Neutrophil (primary cell): ENCODE measurements around the gene ABCG1.

Experiments used
- H3K27ac ChIP-seq: fragments of 200-600 bp; sonication (generic); 2 replicates; pipeline ENCODE4 v1.5.1; 2016; ENCODE audit warnings: mild to moderate bottlenecking, moderate library complexity
- H3K27me3 ChIP-seq: fragments of 200-600 bp; sonication (generic); 2 replicates; pipeline ENCODE4 v1.6.0; 2016; ENCODE audit warnings: mild to moderate bottlenecking
- H3K36me3 ChIP-seq: fragments of 200-600 bp; sonication (generic); 2 replicates; pipeline ENCODE4 v1.5.1; 2017
- H3K4me1 ChIP-seq, 2 experiments: fragments of 200-600 bp in 1 of 2; sonication (generic) in 1 of 2; 1 replicate in 1 of 2; 2 replicates in 1 of 2; pipeline versions ENCODE4 v1.5.1 to v1.6.1; 2013 to 2016; ENCODE audit warnings: low read depth in 1 of 2, low read length in 1 of 2, mild to moderate bottlenecking in 1 of 2, moderate library complexity in 1 of 2; ENCODE audit not compliant: control insufficient read depth in 1 of 2, insufficient read depth in 1 of 2
- H3K4me3 ChIP-seq, 2 experiments: fragments of 200-600 bp in 1 of 2; sonication (generic) in 1 of 2; 1 replicate in 1 of 2; 2 replicates in 1 of 2; pipeline ENCODE4 v1.5.1; 2013 to 2016; ENCODE audit warnings: low read depth in 1 of 2, low read length in 1 of 2, mild to moderate bottlenecking in 1 of 2, moderate library complexity in 1 of 2
- H3K9me3 ChIP-seq: fragments of 200-600 bp; sonication (generic); 2 replicates; pipeline ENCODE4 v1.5.1; 2016
- CTCF ChIP-seq: fragments of 200-600 bp; sonication (generic); IDR thresholded peaks from 2 replicates; pipeline ENCODE4 v1.5.1; 2016; ENCODE audit warnings: antibody characterized with exemption

ABCG1 gene

GRCh38 chr21:42294273-42294880 is 75.4 kb downstream of the ABCG1 start:
- Histone ChIP-seq H3K9me3 (no peaks in the 10 kb centered on the region), H3K27ac (no peak overlapping the region), H3K27me3 (no peaks in the 10 kb centered on the region), H3K36me3 (peaks cover 78% of the 10 kb centered on the region), H3K4me3 (no peak overlapping the region), H3K4me1 (peaks cover 13 to 14% of the 10 kb centered on the region in 2 experiments)
- TF ChIP-seq CTCF = no peak

- H3K27ac ChIP-seq = no peak overlapping the region
- TF ChIP-seq CTCF = no peak
- H3K36me3 ChIP-seq = peaks cover 68% of the 10 kb centered on the region
- no peak overlapping the region for H3K4me3 ChIP-seq
- H3K27me3 ChIP-seq = no peaks in the 10 kb centered on the region
- no peaks in the 10 kb centered on the region for H3K9me3 ChIP-seq
- peaks cover 10 to 11% of the 10 kb centered on the region in 2 experiments for H3K4me1 ChIP-seq
Measured at GRCh38 chr21:42295845-42296244, 76.9 kb downstream of the ABCG1 start.

GRCh38 chr21:42296501-42296900 is 77.6 kb downstream of the ABCG1 start:
- Histone ChIP-seq H3K27me3 (no peaks in the 10 kb centered on the region), H3K27ac (no peak overlapping the region), H3K36me3 (peaks cover 62% of the 10 kb centered on the region), H3K4me3 (no peak overlapping the region), H3K9me3 (no peaks in the 10 kb centered on the region), H3K4me1 (peaks cover 10 to 11% of the 10 kb centered on the region in 2 experiments)
- TF ChIP-seq CTCF = no peak

GRCh38 chr21:42297377-42297776 is 78.4 kb downstream of the ABCG1 start:
- H3K9me3 ChIP-seq = no peaks in the 10 kb centered on the region
- H3K27ac ChIP-seq = no peak overlapping the region
- peaks cover 18% of the 10 kb centered on the region in 2 experiments for H3K4me1 ChIP-seq
- peaks cover 53% of the 10 kb centered on the region for H3K36me3 ChIP-seq
- no peak for TF ChIP-seq CTCF
- no peak overlapping the region for H3K4me3 ChIP-seq
- H3K27me3 ChIP-seq = no peaks in the 10 kb centered on the region

GRCh38 chr21:42298237-42298636 is 79.3 kb downstream of the ABCG1 start:
- no peaks in the 10 kb centered on the region for H3K9me3 ChIP-seq
- H3K4me3 ChIP-seq = no peak overlapping the region
- TF ChIP-seq CTCF = no peak
- H3K4me1 ChIP-seq = peaks cover 24 to 27% of the 10 kb centered on the region in 2 experiments
- H3K36me3 ChIP-seq = peaks cover 44% of the 10 kb centered on the region
- H3K27me3 ChIP-seq = no peaks in the 10 kb centered on the region
- H3K27ac ChIP-seq = no peak overlapping the region

- Histone ChIP-seq H3K27me3 (no peaks in the 10 kb centered on the region), H3K4me3 (no peak overlapping the region), H3K36me3 (peaks cover 40% of the 10 kb centered on the region), H3K4me1 (peaks cover 24 to 30% of the 10 kb centered on the region in 2 experiments), H3K27ac (no peak overlapping the region), H3K9me3 (no peaks in the 10 kb centered on the region)
- no peak for TF ChIP-seq CTCF
Measured at GRCh38 chr21:42298657-42299056, 79.7 kb downstream of the ABCG1 start.
